HG02852 (cell line): ENCODE measurements around the gene TMEM47.

ENCODE experiments used
- ATAC-seq: cut with Tn5 transposase; IDR thresholded peaks from one replicate; pipeline ENCODE4 v1.9.1; 2021; ENCODE audit warnings: mild to moderate bottlenecking, moderate library complexity; ENCODE audit not compliant: unreplicated experiment

Gene TMEM47

DNA sequence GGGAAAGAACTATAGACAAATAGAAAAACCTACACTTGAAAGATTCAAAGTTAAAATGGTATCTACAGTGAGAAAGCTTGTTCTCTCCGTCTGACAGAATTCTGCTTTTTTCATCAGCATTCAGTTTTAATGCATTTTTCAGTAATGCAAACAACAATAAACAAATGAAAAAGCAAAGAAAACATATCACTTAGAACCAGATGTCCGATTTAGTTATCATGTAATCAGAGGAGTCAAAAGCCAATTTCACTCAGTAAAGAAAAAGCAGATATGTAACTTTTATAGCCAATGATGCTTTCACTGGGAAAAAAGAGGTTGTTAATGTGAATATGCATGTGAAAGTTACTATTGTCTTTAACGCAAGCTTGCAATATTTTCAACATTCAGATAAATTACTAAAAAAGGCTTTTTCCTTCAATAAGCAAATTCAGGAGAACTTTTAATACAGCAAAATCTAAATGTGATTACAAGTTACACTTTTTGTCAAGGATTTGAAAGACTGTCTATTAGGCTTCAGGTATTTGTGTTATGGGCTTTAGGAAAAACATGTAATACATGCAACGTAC lies 70.7 kb downstream of the TMEM47 start:
- ATAC-seq = no peak

- no peak for ATAC-seq
These were observed 71.5 kb downstream of the TMEM47 start for GRCh38 chrX:34585561-34585960.

GRCh38 chrX:34584781-34585180 lies 72.3 kb downstream of the TMEM47 start:
- ATAC-seq = no peak

- no peak for ATAC-seq
These were observed 77.0 kb downstream of the TMEM47 start for GRCh38 chrX:34580069-34580468.

- ATAC-seq = no peak
These were observed 78.8 kb downstream of the TMEM47 start for GRCh38 chrX:34578237-34578636.
